GM21526 (cell line): Measurements from ENCODE around the gene SPACA4.

ENCODE experiments used
- ATAC-seq: cut with Tn5 transposase; IDR thresholded peaks from one replicate; pipeline ENCODE4 v1.9.1; 2021; ENCODE audit warnings: moderate library complexity; ENCODE audit not compliant: unreplicated experiment, low FRiP score

SPACA4 gene

DNA sequence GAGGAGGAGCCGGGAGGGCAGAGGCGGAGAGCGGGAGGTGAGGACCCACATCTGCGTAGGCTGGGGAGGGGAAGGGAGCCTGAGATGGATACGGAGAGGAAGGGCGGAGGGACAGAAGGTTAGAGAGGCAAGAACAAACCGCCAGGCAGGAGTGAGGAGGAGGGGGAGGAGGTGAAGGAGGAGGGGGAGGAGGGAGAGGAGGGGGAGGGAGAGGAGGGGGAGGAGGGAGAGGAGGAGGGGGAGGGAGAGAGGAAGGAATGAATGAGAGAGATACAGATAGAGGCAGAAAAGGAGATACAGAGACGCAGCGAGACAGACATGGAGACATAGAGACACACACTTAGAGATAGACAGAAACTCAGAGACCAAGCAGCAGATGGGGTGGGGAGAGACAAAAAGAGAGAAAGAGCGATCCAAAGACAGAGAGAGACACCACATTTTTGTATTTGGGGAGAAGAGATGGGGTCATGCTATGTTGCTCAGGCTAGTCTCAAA lies 40.2 kb downstream of the SPACA4 start:
- no peak for ATAC-seq

DNA sequence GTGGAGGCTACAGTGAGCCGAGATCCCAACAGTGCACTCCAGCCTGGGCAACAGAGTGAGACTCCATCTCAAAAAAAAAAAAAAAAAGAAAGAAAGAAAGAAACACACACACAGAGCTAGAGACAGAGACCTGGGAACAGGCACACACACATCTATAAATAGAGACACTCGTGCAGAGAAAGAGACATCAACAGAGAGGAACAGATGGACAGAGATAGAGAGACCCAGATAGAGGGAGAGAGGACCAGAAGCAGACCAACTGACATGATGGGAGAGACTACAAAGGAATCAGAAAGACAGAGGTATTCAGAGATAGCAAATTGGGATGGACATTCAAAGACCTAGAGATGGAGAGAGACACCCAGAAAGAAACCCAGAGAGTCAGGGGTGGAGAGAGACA lies 41.6 kb downstream of the SPACA4 start:
- no peak for ATAC-seq

DNA sequence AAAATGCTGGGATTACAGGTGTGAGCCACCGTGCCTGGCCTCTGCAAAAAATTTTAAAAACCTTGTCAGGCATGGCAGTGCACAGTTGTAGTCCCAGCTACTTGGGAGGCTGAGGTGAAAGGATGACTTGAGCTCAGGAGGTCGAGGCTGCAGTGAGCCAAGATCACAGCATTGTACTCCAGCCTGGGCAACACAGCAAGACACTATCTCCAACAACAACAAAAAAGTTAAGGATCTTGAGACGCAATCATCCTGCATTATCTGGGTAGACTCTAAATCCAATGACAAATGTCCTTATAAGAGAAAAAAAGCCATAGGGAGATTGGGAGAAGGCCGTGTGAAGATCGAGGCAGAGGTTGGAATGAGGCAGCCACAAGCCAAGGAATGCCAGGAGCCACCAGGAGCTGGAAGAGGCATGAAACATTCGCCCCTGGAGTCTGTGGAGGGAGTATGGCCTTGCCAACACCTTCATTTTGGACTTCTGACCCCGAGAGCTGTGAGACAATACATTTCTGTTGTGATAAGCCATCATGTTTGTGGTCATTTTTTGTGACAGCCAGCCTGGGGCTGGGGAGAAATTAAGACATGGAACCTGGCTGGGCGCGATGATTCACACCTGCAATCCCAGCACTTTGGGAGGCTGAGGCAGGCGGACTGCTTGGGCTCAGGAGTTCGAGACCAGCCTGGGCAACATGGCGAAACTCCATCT lies 44.6 kb downstream of the SPACA4 start:
- no peak for ATAC-seq

DNA sequence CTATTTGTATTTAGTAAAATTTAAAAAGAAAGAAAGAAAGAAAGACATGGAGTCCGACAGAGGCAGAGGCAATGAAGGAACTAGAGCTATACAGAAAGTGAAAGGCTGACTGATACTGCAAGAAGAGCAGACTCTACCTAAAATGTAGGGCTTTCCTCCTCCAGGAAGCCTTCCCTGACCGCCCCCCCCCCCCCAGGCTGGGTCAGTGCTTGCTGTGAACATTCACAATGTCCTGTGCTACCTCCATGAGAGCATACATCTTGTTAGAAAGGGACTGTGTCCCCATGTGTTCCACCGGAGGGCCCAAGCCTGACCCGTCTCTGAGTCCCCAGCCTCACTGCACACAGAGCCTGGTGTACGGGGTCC lies 45.1 kb downstream of the SPACA4 start:
- ATAC-seq: no peak

DNA sequence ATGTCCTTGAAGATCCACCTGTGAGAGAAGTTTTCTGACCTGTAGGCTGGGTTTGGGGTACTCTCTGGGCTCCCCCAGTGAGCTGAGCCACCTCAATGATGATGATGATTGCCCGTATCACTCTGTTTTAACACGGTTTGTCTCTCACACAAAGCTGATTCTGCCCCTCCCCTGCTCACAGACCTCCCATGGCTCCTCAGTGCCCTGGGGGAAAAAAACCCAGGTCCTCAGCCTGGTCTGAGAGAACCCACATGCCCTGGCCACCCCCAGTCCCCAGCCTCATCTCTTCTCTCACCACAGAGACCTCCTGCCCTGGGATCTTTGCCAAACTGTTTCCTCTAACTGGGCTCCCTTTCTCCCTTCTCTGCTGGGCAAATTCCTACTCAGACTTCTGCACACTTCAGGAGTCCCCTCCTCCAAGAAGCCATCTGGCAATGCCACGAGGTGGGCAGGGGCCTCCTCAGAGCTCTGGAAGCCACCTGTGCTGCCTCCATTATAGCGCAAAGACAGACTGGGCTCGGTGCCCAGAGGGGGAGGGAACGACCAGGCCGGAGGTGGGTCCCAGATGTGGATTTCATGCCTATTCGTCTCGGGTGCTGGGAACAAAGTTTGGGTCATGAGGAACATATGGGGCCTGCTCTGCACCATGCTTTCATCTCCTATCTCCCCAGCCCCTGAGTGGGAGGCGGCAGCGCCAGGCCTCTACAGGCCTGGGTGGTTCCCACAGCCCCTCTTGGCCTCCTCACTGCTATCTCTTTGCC lies 47.9 kb downstream of the SPACA4 start:
- no peak for ATAC-seq

DNA sequence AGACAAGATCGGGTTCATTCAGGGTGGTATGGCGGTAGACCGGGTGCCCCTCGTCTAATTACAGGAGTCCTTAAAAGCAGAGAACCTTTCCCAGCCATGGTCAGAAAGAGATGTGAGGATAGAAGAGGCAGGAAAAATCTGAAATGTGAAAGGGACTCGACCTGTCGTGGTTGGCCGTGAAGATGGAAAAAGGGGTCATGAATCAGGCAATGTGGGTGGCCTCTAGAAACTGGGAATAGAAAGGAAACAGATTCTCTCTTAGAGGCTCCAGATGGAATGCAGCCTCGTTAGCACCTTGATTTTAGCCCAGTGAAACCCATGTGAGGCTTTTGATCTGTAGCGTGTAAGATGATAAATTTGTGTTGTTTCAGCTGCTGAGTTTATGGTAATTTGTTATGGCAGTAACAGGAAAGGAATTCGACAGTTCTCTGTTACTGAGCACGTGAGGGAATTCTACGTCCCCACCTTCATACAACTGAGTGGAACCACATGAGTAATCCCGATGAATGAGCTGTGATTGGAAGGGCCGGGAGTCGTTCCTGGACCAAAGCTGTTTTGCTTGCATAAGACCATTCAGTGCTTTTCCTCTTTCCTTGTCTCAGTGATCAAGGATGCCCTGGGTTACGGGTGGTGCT lies 50.4 kb downstream of the SPACA4 start:
- no peak for ATAC-seq
